GM23248 (cell line): ENCODE results near the gene FBXO38.

Experiments used
- EZH2 ChIP-seq: fragments of 200-600 bp; sonication (generic); IDR thresholded peaks from 2 replicates; pipeline ENCODE4 v1.6.1; 2018; ENCODE audit warnings: antibody characterized with exemption, mild to moderate bottlenecking; ENCODE audit not compliant: insufficient read depth, poor library complexity, severe bottlenecking
- EZH2phosphoT487 ChIP-seq: fragments of 200-600 bp; sonication (generic); IDR thresholded peaks from 2 replicates; pipeline ENCODE4 v1.6.1; 2018; ENCODE audit warnings: antibody characterized with exemption, moderate library complexity, mild to moderate bottlenecking, low read depth; ENCODE audit not compliant: insufficient read depth

- TF ChIP-seq EZH2 (no peak), EZH2phosphoT487 (no peak)
Measured at GRCh38 chr5:148428848-148429247, 45.1 kb downstream of the FBXO38 start.
